ENCODE data around the gene CDKN2B.

DNA sequence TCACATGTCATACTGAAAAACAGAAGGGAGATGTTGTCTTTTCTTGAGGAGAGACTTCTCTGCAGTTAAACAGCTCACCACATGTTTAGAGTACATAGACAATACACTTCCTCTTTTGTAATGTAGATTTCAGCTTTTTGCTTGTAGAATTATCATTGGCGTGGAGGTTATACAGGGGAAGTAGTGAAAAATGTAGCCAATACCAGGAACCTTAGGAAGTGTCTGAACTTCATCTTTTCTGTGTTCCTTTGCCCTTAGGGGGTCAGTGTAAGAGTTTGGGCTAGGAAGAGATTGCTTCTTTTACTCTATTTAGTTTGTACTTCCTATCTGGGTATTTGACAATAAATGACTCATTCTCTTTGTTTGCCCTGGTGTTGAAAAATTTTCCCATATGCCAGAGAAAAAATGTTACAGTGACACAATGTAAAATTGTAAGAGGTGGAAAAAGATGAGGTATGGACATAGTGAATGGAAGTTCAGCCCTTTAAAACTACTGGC, 21.0 kb upstream of the CDKN2B start:
- TF ChIP-seq CTCF (IDR thresholded peaks at IDR 0.05) (no peak), POLR2AphosphoS5 (IDR thresholded peaks at IDR 0.05) (no peak), POLR2A (IDR thresholded peaks at IDR 0.05) (no peak), EP300 (IDR thresholded peaks at IDR 0.05; ENCODE audit: low read depth) (no peak)

Measured in transverse colon (tissue), 4 donors.